ENCODE measurements around the gene C1S.

The C1S gene

GRCh38 chr12:7067096-7067495 is 6.6 kb downstream of the C1S start:
- H3K27ac ChIP-seq, result no peak overlapping the region
- TF ChIP-seq CTCF (conservative IDR thresholded peaks at IDR 0.05; ENCODE audit: low read depth, low read length), result no peak
- no peaks in the 10 kb centered on the region for H3K79me2 ChIP-seq (ENCODE audit: insufficient read depth, low read depth)
- H3K4me3 ChIP-seq (IDR thresholded peaks at IDR 0.05; ENCODE audit: insufficient read depth, low read depth, low read length), result no peak overlapping the region
- H3K27me3 ChIP-seq (ENCODE audit: insufficient read depth, low read depth), result no peaks in the 10 kb centered on the region
- H3K36me3 ChIP-seq (ENCODE audit: insufficient read depth), result no peaks in the 10 kb centered on the region
- no peak overlapping the region for H3K9ac ChIP-seq
- no peak overlapping the region for H3K4me2 ChIP-seq
- H3K4me1 ChIP-seq (ENCODE audit: low read depth, poor library complexity, severe bottlenecking), result no peaks in the 10 kb centered on the region
- H4K20me1 ChIP-seq (ENCODE audit: insufficient read depth), result no peaks in the 10 kb centered on the region
- no peak overlapping the region for H2AFZ ChIP-seq (ENCODE audit: low read depth)

- H4K20me1 ChIP-seq (ENCODE audit: insufficient read depth), result no peaks in the 10 kb centered on the region
- no peak for TF ChIP-seq CTCF (conservative IDR thresholded peaks at IDR 0.05; ENCODE audit: low read depth, low read length)
- no peaks in the 10 kb centered on the region for H3K79me2 ChIP-seq (ENCODE audit: insufficient read depth, low read depth)
- H3K4me1 ChIP-seq (ENCODE audit: low read depth, poor library complexity, severe bottlenecking), result no peaks in the 10 kb centered on the region
- H3K4me2 ChIP-seq, result no peak overlapping the region
- no peak overlapping the region for H3K4me3 ChIP-seq (IDR thresholded peaks at IDR 0.05; ENCODE audit: insufficient read depth, low read depth, low read length)
- no peak overlapping the region for H2AFZ ChIP-seq (ENCODE audit: low read depth)
- no peak overlapping the region for H3K9ac ChIP-seq
- no peaks in the 10 kb centered on the region for H3K36me3 ChIP-seq (ENCODE audit: insufficient read depth)
- H3K27ac ChIP-seq, result no peak overlapping the region
- no peaks in the 10 kb centered on the region for H3K27me3 ChIP-seq (ENCODE audit: insufficient read depth, low read depth)
These were observed 7.9 kb downstream of the C1S start for GRCh38 chr12:7068240-7068993.

GRCh38 chr12:7068994-7069346 is 8.5 kb downstream of the C1S start:
- Histone ChIP-seq H3K4me1 (ENCODE audit: low read depth, poor library complexity, severe bottlenecking) (no peaks in the 10 kb centered on the region), H3K4me2 (no peak overlapping the region), H3K79me2 (ENCODE audit: insufficient read depth, low read depth) (no peaks in the 10 kb centered on the region), H3K4me3 (IDR thresholded peaks at IDR 0.05; ENCODE audit: insufficient read depth, low read depth, low read length) (no peak overlapping the region), H2AFZ (ENCODE audit: low read depth) (no peak overlapping the region), H3K27me3 (ENCODE audit: insufficient read depth, low read depth) (no peaks in the 10 kb centered on the region), H3K36me3 (ENCODE audit: insufficient read depth) (no peaks in the 10 kb centered on the region), H3K9ac (no peak overlapping the region), H3K27ac (no peak overlapping the region), H4K20me1 (ENCODE audit: insufficient read depth) (no peaks in the 10 kb centered on the region)
- no peak for TF ChIP-seq CTCF (conservative IDR thresholded peaks at IDR 0.05; ENCODE audit: low read depth, low read length)

- no peaks in the 10 kb centered on the region for H3K36me3 ChIP-seq (ENCODE audit: insufficient read depth)
- no peak for TF ChIP-seq CTCF (conservative IDR thresholded peaks at IDR 0.05; ENCODE audit: low read depth, low read length)
These were observed 8.9 kb downstream of the C1S start for GRCh38 chr12:7069386-7069785.

More at GRCh38 chr12:7069386-7069785, 8.9 kb downstream of the C1S start:
- no peaks in the 10 kb centered on the region for H3K27me3 ChIP-seq (ENCODE audit: insufficient read depth, low read depth)
- H3K4me1 ChIP-seq (ENCODE audit: low read depth, poor library complexity, severe bottlenecking), result no peaks in the 10 kb centered on the region
- H3K27ac ChIP-seq, result no peak overlapping the region
- no peak overlapping the region for H3K4me2 ChIP-seq
- H2AFZ ChIP-seq (ENCODE audit: low read depth), result no peak overlapping the region
- no peak overlapping the region for H3K9ac ChIP-seq
- H4K20me1 ChIP-seq (ENCODE audit: insufficient read depth), result no peaks in the 10 kb centered on the region
- H3K79me2 ChIP-seq (ENCODE audit: insufficient read depth, low read depth), result no peaks in the 10 kb centered on the region
- no peak overlapping the region for H3K4me3 ChIP-seq (IDR thresholded peaks at IDR 0.05; ENCODE audit: insufficient read depth, low read depth, low read length)

Measured in KMS-11 (cell line).